GM12874 (cell line): ENCODE measurements around the gene TNIP3.

ENCODE experiments used
- CTCF ChIP-seq: IDR thresholded peaks from 2 replicates; pipeline ENCODE4 v1.5.1; 2011; ENCODE audit warnings: low read depth, mild to moderate bottlenecking, control low read depth, low read length, moderate library complexity; ENCODE audit not compliant: insufficient read depth

TNIP3 gene

GRCh38 chr4:121108557-121108956 lies 55.6 kb downstream of the TNIP3 start:
- no peak for TF ChIP-seq CTCF

- no peak for TF ChIP-seq CTCF
These were observed 56.6 kb downstream of the TNIP3 start for GRCh38 chr4:121107507-121107906.

GRCh38 chr4:121100093-121100775 lies 63.9 kb downstream of the TNIP3 start:
- no peak for TF ChIP-seq CTCF

GRCh38 chr4:121098266-121098665 lies 65.9 kb downstream of the TNIP3 start:
- no peak for TF ChIP-seq CTCF

- TF ChIP-seq CTCF, result no peak
These were observed 67.5 kb downstream of the TNIP3 start for GRCh38 chr4:121096629-121097028.

- TF ChIP-seq CTCF, result no peak
These were observed 67.9 kb downstream of the TNIP3 start for GRCh38 chr4:121096191-121096590.

GRCh38 chr4:121094297-121094966 lies 69.7 kb downstream of the TNIP3 start:
- no peak for TF ChIP-seq CTCF
